K562 (cell line): ENCODE measurements around the gene PUS10. TPM values are rescaled to one million over a fixed set of nuclear protein-coding genes. Genes with fewer than 3 reads are reported as not detected.

Experiments
- DPF2 ChIP-seq: fragments of 450-650 bp; IDR thresholded peaks from 2 replicates; pipeline ENCODE4 v1.6.1; 2016
- HCFC1 ChIP-seq: IDR thresholded peaks from 2 replicates; pipeline ENCODE4 v1.6.1; 2012; ENCODE audit warnings: low read depth, low read length, improper control_type of control experiment
- JUN ChIP-seq, 2 experiments: sonication (generic) in 1 of 2; formaldehyde crosslinking in 1 of 2; IDR thresholded peaks; 2 replicates each; pipeline versions ENCODE4 v1.6.1 to v1.8.0; 2012 to 2022; ENCODE audit warnings: borderline replicate concordance in 2 of 2, mild to moderate bottlenecking in 2 of 2, improper control_type of control experiment in 1 of 2, low read depth in 1 of 2, low read length in 1 of 2, missing genetic modification reagents in 1 of 2
- KDM2B ChIP-seq: fragments of 250-450 bp; sonication (Bioruptor Pico); IDR thresholded peaks from 2 replicates; pipeline ENCODE4 v1.8.0; 2021; ENCODE audit warnings: mild to moderate bottlenecking, moderate library complexity
- MAZ ChIP-seq, 2 experiments: fragments of 450-650 bp in 1 of 2; sonication (generic) in 1 of 2; formaldehyde crosslinking; IDR thresholded peaks in 1 of 2; conservative IDR thresholded peaks in 1 of 2; 2 replicates each; pipeline versions ENCODE4 v1.4.0 to v1.5.0; 2020; ENCODE audit warnings: mild to moderate bottlenecking in 1 of 2, missing genetic modification reagents in 1 of 2
- MEF2A ChIP-seq: IDR thresholded peaks from 2 replicates; pipeline ENCODE4 v1.6.1; 2011; ENCODE audit warnings: low read depth, mild to moderate bottlenecking, low read length, moderate library complexity; ENCODE audit not compliant: control insufficient read depth
- NFIC ChIP-seq: fragments of 450-650 bp; IDR thresholded peaks from 2 replicates; pipeline ENCODE4 v1.6.1; 2017; ENCODE audit warnings: mild to moderate bottlenecking, inconsistent platforms
- PYGO2 ChIP-seq: fragments of 450-650 bp; IDR thresholded peaks from 2 replicates; pipeline ENCODE4 v1.6.1; 2016; ENCODE audit warnings: mild to moderate bottlenecking, missing genetic modification characterization, moderate library complexity, missing compliant biosample characterization
- SAP30 ChIP-seq: fragments of 200-600 bp; sonication (generic); IDR thresholded peaks from 2 replicates; pipeline ENCODE4 v1.6.1; 2012; ENCODE audit warnings: borderline replicate concordance, low read depth, mild to moderate bottlenecking, moderate library complexity, low read length, control low read depth, inconsistent platforms; ENCODE audit not compliant: insufficient read depth, poor library complexity, severe bottlenecking
- THAP12 ChIP-seq: fragments of 250-450 bp; sonication (Bioruptor Pico); IDR thresholded peaks from 2 replicates; pipeline ENCODE4 v1.9.0; 2021; ENCODE audit warnings: mild to moderate bottlenecking, inconsistent platforms
- YY1 ChIP-seq, 3 experiments: IDR thresholded peaks; 2 replicates each; pipeline ENCODE4 v1.6.1; 2011; ENCODE audit warnings: low read length in 2 of 3, mild to moderate bottlenecking in 2 of 3, moderate library complexity in 2 of 3, borderline replicate concordance in 1 of 3, control low read depth in 1 of 3, low read depth in 1 of 3; ENCODE audit not compliant: insufficient read depth in 3 of 3, insufficient replicate concordance in 2 of 3, control insufficient read depth in 1 of 3, insufficient read length in 1 of 3; ENCODE audit errors: extremely low read depth in 1 of 3
- polyA plus RNA-seq, 8 experiments: library from polyadenylated mRNA; depleted of rRNA in 4 of 8; stranded (reverse) in 5 of 8; unstranded in 3 of 8; fragments of >200 nt; fragmentation: Nextera tagmentation in 2 of 8; fragmentation: Illumina TruSeq in 1 of 8; extraction: Ambion mirVana in 2 of 8; extraction: Trizol in 1 of 8; gene quantifications; 2 replicates each; pipeline versions ENCODE4 v1.2.1 to v1.2.3, GENCODE V29; 2011 to 2014; ENCODE audit warnings: inconsistent platforms in 1 of 8, missing spikeins in 1 of 8
- total RNA-seq, 7 experiments: library from RNA; depleted of rRNA in 6 of 7; stranded (reverse); fragments of >200 nt in 6 of 7; fragmentation: Illumina TruSeq in 2 of 7; extraction: Trizol in 2 of 7; gene quantifications; 2 replicates each; pipeline versions ENCODE4 v1.2.1 to v1.2.3, GENCODE V29; 2011 to 2021; ENCODE audit warnings: low replicate concordance in 1 of 7
- TF ChIP-seq, protein P1 (sequence below): fragments of 250-450 bp; sonication (Bioruptor Pico); IDR thresholded peaks from 2 replicates; pipeline ENCODE4 v1.5.0; 2021
- TF ChIP-seq, protein P2 (sequence below): fragments of 250-450 bp; sonication (Bioruptor Pico); IDR thresholded peaks from 2 replicates; pipeline ENCODE4 v1.4.0; 2020; ENCODE audit warnings: mild to moderate bottlenecking, moderate library complexity, borderline replicate concordance
- TF ChIP-seq, protein P3 (sequence below): fragments of 450-650 bp; formaldehyde crosslinking; IDR thresholded peaks from 2 replicates; pipeline ENCODE4 v1.4.0; 2020; ENCODE audit warnings: mild to moderate bottlenecking, moderate library complexity
- TF ChIP-seq, protein P4 (sequence below): fragments of 200-800 bp; sonication (Bioruptor generic); IDR thresholded peaks from 2 replicates; pipeline ENCODE4 v1.6.1; 2017; ENCODE audit warnings: missing genetic modification characterization, missing compliant biosample characterization

PUS10 gene
- total and polyA plus RNA-seq, 9 of the 15 experiments (the other 6 are each of a cell fraction or from before 2014, with no cell fraction given) = 5.0 to 10.7 (median 7.6) TPM

- TF ChIP-seq, protein P1, sequence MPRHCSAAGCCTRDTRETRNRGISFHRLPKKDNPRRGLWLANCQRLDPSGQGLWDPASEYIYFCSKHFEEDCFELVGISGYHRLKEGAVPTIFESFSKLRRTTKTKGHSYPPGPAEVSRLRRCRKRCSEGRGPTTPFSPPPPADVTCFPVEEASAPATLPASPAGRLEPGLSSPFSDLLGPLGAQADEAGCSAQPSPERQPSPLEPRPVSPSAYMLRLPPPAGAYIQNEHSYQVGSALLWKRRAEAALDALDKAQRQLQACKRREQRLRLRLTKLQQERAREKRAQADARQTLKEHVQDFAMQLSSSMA (CRISPR knock-in tag) = no peak
- TF ChIP-seq HCFC1 = peak; percentile 55
- TF ChIP-seq MAZ (CRISPR knock-in tag; conservative IDR thresholded peaks at IDR 0.05 in 1 of 2, IDR thresholded peaks at IDR 0.05 in 1 of 2) = 0 out of 4 replicates have a peak, but pooled peaks of 1 of the 2 experiments have one; percentile 12
- TF ChIP-seq NFIC = no peak
- TF ChIP-seq, protein P2, sequence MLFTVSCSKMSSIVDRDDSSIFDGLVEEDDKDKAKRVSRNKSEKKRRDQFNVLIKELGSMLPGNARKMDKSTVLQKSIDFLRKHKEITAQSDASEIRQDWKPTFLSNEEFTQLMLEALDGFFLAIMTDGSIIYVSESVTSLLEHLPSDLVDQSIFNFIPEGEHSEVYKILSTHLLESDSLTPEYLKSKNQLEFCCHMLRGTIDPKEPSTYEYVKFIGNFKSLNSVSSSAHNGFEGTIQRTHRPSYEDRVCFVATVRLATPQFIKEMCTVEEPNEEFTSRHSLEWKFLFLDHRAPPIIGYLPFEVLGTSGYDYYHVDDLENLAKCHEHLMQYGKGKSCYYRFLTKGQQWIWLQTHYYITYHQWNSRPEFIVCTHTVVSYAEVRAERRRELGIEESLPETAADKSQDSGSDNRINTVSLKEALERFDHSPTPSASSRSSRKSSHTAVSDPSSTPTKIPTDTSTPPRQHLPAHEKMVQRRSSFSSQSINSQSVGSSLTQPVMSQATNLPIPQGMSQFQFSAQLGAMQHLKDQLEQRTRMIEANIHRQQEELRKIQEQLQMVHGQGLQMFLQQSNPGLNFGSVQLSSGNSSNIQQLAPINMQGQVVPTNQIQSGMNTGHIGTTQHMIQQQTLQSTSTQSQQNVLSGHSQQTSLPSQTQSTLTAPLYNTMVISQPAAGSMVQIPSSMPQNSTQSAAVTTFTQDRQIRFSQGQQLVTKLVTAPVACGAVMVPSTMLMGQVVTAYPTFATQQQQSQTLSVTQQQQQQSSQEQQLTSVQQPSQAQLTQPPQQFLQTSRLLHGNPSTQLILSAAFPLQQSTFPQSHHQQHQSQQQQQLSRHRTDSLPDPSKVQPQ = no peak
- TF ChIP-seq THAP12 (CRISPR knock-in tag) = peak; percentile 61; the same call in 1 of the 2 replicates
- no peak for TF ChIP-seq MEF2A
- no peak for TF ChIP-seq PYGO2 (tag)
- TF ChIP-seq SAP30 = no peak
- no peak for TF ChIP-seq JUN (IDR thresholded peaks at IDR 0.05; ENCODE audit: borderline replicate concordance, low read depth, low read length)
- peak; percentile 37; the same call in 1 of the 2 replicates for TF ChIP-seq JUN (CRISPR knock-in tag; IDR thresholded peaks at IDR 0.05; ENCODE audit: borderline replicate concordance)
- TF ChIP-seq, protein P3, sequence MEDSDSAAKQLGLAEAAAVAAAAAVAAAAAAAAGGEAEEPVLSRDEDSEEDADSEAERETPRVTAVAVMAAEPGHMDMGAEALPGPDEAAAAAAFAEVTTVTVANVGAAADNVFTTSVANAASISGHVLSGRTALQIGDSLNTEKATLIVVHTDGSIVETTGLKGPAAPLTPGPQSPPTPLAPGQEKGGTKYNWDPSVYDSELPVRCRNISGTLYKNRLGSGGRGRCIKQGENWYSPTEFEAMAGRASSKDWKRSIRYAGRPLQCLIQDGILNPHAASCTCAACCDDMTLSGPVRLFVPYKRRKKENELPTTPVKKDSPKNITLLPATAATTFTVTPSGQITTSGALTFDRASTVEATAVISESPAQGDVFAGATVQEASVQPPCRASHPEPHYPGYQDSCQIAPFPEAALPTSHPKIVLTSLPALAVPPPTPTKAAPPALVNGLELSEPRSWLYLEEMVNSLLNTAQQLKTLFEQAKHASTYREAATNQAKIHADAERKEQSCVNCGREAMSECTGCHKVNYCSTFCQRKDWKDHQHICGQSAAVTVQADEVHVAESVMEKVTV = no peak
- TF ChIP-seq YY1 (IDR thresholded peaks at IDR 0.05; ENCODE audit: borderline replicate concordance in 1 of 3, control insufficient read depth in 1 of 3, extremely low read depth in 1 of 3, insufficient read depth in 3 of 3, insufficient read length in 1 of 3, insufficient replicate concordance in 2 of 3, low read depth in 1 of 3, low read length in 2 of 3) = peak; percentile 26 to 84 (median 72)
- TF ChIP-seq, protein P4, sequence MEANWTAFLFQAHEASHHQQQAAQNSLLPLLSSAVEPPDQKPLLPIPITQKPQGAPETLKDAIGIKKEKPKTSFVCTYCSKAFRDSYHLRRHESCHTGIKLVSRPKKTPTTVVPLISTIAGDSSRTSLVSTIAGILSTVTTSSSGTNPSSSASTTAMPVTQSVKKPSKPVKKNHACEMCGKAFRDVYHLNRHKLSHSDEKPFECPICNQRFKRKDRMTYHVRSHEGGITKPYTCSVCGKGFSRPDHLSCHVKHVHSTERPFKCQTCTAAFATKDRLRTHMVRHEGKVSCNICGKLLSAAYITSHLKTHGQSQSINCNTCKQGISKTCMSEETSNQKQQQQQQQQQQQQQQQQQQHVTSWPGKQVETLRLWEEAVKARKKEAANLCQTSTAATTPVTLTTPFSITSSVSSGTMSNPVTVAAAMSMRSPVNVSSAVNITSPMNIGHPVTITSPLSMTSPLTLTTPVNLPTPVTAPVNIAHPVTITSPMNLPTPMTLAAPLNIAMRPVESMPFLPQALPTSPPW (CRISPR knock-in tag) = peak; percentile 61
- TF ChIP-seq DPF2 = no peak
- no peak for TF ChIP-seq KDM2B (CRISPR knock-in tag)
These were observed at the start of gene PUS10, which contains the start of gene PEX13 (continued) for GRCh38 chr2:61017556-61018317.
